ENCODE data around the gene MAP3K6.

DNA sequence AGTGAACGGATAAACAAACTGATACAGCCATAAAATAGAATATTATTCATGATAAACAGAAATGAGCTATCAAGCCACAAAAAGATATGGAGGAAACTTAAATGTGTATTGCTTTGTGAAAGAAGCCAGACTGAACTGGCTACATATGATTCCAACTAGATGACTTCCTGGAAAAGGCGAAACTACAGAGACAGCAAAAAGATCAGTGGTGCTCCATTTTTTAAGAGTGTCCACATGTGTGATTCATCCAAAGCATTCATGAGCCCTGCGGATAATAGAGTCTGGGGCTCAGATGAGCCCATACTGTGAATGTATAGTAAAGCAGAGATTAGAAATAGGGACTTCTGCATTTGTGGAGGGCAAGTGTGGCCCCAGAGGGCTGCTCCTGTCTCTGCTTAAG lies 52.6 kb downstream of the MAP3K6 start:
- TF ChIP-seq, protein P1, sequence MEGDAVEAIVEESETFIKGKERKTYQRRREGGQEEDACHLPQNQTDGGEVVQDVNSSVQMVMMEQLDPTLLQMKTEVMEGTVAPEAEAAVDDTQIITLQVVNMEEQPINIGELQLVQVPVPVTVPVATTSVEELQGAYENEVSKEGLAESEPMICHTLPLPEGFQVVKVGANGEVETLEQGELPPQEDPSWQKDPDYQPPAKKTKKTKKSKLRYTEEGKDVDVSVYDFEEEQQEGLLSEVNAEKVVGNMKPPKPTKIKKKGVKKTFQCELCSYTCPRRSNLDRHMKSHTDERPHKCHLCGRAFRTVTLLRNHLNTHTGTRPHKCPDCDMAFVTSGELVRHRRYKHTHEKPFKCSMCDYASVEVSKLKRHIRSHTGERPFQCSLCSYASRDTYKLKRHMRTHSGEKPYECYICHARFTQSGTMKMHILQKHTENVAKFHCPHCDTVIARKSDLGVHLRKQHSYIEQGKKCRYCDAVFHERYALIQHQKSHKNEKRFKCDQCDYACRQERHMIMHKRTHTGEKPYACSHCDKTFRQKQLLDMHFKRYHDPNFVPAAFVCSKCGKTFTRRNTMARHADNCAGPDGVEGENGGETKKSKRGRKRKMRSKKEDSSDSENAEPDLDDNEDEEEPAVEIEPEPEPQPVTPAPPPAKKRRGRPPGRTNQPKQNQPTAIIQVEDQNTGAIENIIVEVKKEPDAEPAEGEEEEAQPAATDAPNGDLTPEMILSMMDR (IDR thresholded peaks at IDR 0.05; ENCODE audit: insufficient read depth, low read length, poor library complexity, severe bottlenecking) = no peak
- no peak for TF ChIP-seq EZH2phosphoT487 (conservative IDR thresholded peaks at IDR 0.05; ENCODE audit: low read length)

Measured in SU-DHL-6 (cell line).